Measurements from ENCODE around the gene NEK6.

DNA sequence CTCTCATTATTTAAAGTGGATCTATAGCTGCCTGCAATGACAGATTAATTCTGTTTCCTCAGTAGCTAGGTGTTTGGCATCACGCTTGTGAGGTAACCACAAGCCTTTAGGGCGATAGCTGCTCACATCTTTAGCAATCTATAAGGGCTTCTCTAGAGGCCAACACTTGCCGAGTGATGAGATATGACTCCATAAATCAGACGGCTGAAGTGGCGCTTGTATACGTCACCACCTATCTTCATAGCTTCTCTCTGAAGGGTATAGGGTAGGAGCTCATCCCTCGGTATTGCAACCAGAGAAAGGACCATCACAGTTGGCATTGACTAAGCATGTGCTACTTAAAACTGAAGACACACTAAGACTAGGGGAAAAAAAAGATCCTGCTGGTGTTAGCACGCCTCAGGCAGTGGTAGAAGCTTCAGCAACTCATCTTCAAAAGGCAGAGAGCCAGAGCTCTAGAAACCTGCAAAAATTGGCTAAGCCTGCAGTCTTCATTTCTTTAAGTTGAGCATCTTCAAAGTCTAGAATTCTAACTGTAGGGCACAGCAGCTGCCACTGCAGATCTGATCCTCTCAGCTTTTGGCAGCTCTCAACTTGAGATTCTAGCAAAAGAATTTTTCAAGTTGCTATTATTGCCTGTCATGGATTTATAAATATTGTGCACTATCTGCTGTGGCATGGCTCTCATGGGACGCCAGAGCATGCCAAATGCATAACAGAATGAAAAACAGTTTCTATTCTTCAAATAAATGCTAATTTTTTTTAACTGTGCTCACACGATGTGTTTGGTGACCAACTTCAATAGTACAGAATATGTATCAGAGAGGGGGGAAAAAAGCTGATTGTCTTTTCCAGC lies 120.0 kb downstream of the NEK6 start:
- TF ChIP-seq CTCF (IDR thresholded peaks at IDR 0.05): no peak
- TF ChIP-seq EP300 (IDR thresholded peaks at IDR 0.05): no peak
- no peak for TF ChIP-seq POLR2A (IDR thresholded peaks at IDR 0.05)

Data from tibial nerve (tissue), 4 donors.